Muscle of back (tissue), 11 donors: Measurements from ENCODE around the gene RTL3. TPM values are rescaled to one million over a fixed set of nuclear protein-coding genes. Genes with fewer than 3 reads are reported as not detected.

Experiments
- DNase-seq, 3 donors: peaks; one replicate each; pipeline versions ENCODE4 v3.0.0 to v3.0.0-alpha.2; 2013
- polyA plus RNA-seq, 10 donors: library from polyadenylated mRNA; unstranded; fragments of 120-200 nt; gene quantifications; one replicate each; pipeline ENCODE4 v1.2.1, GENCODE V29; 2013; ENCODE audit not compliant: insufficient read length in 10 of 10

RTL3 gene
- polyA plus RNA-seq, 10 donors, result 0.57 to 4.1 (median 1.9) TPM

- peak in 2 of 3 donors; percentile 53 to 74 for DNase-seq
Observed at GRCh38 chrX:78622831-78623230, 36.3 kb downstream of the RTL3 start.

DNA sequence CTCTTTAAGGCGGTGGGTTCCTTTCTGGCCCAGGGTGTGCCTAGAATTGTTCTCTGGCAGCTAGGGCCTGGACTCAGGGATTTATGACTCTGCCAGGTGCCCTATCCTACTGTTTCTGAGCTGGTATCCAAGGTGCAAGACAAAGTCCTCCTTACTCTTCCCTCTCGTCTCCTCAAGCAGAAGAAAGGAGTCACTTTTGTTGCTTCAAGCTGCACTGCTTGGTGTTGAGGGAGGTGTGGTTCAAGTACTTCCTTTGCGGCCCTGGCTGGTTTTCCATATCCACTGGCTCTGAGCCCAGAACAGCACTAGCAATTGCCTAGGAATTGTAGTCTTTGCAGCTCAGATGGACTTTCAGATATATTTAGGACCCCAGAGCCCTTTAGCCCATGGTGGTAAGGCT, 39.3 kb downstream of the RTL3 start:
- DNase-seq, result peak in 2 of 3 donors; percentile 42 to 72

DNA sequence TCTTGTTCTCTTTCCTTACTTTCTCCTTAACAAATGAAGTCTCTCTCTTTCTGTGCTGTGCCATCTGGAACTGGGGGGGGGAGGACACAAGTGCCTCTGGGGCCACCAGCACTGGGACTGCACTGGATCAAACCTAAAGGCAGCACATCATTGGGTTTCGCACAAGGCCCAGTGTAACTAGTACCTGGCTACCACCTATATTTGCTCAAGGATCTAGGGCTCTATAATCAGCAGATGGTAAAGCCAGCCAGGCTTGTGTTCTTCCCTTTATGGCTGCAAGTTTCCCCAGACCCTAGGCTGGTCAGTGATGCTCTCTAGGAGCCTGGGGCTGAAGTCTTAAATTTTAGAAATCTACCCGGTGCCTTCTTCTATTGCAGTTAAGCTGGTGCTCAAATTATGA, 40.1 kb downstream of the RTL3 start:
- DNase-seq, result no peak

DNA sequence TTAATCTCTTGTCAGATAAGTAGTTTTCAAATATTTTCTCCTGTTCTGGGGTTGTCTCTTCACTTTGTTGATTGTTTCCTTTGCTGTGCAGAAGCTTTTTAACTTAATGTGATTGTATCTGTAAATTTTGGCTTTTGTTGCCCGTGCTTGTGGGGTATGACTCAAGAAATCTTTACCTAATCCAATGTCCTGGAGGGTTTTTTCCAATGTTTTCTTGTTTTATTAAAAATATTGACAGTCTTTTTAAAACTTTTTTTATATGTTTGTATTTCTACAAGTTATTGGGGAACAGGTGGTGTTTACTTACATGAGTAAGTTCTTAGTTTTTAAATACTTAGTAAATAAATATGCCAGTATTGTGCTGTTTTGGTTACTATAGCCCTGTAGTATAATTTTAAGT, 44.9 kb downstream of the RTL3 start:
- no peak for DNase-seq

Other genes starting within 250 kb of the RTL3 start
- 10 to 100 TPM; 35.4 to 57.1 (median 45.1) TPM for gene LPAR4, start 88.4 kb upstream of the RTL3 start, polyA plus RNA-seq